Vein endothelial cell (primary cell): Measurements from ENCODE around the gene PER1. TPM values are rescaled to one million over a fixed set of nuclear protein-coding genes. Genes with fewer than 3 reads are reported as not detected.

Experiments
- total RNA-seq: library from RNA; depleted of rRNA; stranded (reverse); fragments of >200 nt; gene quantifications from 2 replicates; pipeline ENCODE4 v1.2.3, GENCODE V29; 2012

PER1 gene
- total RNA-seq, result 9.9 and 12.1 TPM in 2 replicates

DNA sequence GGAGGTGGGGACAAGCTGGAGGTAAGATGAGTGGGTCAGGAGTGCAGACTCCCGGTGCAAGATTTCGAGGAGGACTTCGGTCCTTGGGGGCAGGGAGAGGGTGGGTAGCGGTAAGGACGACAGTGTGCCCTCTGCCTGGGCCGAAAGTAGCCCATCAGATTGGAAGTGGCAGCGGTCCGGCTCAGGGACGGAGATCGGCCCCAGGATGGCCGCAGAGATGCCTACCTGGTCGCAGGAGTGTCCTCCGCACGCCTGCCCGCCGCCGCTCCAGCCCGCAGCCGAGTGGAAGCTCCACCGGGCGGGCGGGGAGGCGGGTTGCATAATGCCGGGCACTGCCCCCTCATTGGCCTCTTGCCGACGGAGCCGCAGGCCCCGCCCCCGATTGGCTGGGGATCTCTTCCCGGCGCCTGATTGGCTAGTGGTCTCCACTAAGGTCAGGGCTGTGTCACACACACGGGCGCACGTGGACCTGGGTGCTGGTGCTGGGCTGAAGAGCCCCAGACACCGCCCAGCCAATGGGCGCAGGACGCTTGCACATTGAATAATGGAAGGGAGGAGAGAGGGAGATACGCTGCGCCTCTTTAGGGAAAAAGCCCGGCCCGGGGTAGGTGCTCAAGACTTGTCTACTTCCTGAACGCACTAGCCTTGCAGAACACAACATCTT, at the start of gene PER1:
Gene PER1, minus strand, starts transcription at position 293 of the 664 bp plus-strand sequence. CDS start 1,698 bp downstream, outside the sequence.

DNA sequence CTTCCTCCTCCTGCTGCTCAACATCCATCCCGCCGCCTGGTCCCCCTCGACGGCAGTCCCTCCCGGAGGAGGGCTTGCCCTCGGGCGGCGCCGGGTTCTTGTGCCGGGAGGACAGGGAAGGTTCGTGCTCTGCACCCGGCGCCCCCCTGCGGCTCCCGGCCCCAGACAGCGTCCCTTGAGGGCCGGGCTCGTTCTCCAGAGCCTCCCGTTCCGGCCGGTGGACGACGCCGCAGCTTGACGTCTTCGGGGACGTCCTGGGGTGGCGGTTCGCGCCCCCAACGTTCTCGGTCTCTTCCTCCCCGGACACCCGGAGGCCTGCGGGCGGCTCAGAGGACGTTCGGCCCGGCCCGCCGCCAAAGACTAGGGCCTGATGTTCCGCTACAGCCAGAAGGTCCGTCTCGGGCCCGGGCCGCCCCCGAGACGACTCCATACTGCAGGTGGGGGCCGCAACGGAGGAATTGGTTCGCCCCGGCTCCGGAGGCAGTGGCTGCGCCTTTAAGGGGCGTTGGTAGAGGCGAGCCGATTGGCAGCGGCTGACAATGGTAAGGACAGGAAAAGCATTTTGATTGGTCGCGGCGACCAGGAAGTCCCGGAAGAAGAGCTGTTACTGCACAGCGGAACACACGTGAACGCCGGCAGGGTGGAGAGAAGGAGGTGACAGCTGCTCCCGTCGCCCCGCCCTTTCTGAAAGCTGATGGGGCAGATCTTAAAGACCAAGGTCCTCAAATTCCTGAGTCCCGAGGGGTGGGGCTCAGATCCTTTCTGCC, 37.7 kb upstream of the PER1 start, which contains the start of gene BORCS6:
Gene BORCS6, minus strand, starts transcription at position 470 of the 767 bp plus-strand sequence. Its CDS starts 40 bp downstream, at position 430.

DNA sequence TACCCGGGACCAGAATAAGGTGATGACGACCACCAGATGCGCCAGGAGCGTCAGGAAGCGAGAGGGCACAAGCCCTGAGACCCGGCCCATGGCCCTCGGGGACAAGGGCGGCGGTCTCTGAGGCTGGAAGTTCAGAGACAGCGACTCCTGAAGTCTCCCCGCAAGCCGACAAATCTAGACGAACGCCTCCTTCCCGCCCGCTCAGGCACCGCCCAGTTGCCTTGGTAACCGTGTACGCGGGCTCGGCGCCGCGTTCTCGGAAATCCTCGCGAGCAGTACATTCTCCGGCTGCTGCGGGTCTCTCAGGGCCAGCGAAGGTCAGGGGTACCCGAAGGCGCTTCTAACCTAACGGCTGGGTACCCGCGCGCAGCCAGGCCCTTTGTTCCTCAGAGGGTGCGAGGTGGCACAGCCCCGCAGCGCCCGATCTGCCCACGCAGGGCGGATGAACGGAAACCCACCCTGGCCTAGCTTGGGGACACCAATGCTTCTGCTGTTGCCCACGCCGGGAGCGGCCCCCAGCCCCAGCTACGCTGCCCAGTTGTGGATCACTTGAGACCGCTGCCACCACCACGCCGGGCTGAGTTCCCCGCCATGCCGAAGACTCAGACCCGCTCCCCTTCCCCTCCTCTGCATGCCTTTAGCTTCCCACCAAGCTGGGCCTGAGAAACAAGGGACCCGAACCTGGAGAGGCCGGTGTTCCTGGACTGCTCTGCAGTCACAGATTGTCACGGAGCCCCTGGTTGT, 24.2 kb upstream of the PER1 start, which contains the start of gene TMEM107:
Gene TMEM107, minus strand, starts transcription at position 184 of the 744 bp plus-strand sequence. Its CDS starts 94 bp downstream, at position 90.

DNA sequence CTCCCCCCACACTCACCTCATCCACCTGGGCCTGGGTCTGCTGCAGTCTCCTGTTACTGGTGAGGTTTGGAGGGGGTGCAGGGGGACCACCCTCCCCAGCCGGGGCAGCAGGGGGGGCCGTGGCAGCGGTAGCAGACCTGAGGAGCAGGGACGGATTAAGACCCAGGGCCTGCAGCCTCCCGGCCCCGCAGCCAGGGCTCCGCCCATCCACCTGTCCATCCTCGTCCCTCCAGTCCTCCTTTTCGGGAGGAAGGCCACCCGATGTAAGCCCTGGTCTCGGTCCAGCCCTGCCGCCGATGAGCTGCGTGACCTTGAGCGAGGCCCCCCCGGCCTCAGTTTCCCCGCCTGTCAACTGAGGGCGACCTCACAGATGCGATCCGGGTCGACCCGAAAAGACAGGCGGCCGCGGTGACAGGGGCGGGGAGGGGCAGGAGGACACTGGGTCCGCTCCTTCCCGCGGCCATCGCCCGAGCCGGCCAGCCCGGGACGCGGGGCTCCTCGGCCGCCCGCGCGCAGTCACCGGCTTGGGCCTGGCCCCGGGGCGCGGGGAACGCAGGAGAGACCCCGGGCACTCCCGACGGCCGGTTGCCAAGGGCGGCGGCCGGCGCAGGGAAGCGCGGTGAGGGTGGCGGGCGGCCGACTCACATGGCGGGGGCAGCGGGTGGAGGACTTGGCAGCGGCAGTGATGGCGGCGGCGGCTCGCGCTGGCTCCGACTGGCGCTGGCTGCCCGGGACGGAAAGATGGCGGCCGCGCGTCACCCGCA, 10.2 kb upstream of the PER1 start, which contains the start of gene VAMP2:
Gene VAMP2, minus strand, starts transcription at position 716 of the 764 bp plus-strand sequence. Its CDS starts 69 bp downstream, at position 647.

GRCh38 chr17:8123695-8124349, 28.4 kb downstream of the PER1 start, which contains the start of gene HES7:
TSS of gene HES7 (minus strand) at chr17:8124106. CDS start at chr17:8124084, 22 bp downstream.

DNA sequence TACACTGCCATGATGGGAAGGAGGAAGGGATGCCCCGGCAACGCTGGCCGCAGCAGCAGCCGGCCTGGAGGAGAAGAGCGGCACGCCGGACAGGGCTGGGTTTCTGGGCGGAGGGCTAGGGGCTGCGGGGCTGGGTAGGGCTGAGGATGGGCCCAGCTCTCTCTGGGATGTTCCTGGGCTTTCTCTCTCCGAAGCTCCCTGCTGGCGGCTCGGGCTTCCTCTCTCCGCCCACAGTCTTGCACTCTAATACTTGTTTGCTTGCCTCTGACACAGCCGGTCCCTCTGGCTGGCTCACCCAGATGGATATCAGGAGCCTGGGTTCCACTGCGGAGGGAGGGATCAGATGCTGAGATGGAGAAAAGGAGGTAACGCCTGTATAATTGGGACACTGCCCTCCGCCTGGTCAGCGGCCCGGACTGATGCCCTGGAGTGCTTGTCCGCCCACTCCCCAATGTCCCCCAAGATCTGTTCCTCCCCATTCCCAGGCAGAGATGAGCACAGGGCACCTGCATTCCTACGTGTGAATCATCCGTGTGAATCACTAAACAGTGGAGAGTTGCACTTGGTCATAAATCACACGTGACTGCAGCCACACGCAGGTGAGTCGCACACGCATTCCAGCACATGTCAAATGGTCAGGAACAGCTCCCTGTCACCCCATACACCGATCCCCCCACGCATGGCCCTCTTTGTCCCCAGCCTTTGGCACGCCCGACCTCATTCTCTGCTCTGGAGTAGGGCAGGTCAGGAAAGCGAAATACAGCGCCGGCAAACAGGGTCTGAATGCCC, 34.0 kb downstream of the PER1 start, which contains the start of gene ALOXE3:
Gene ALOXE3, minus strand, starts transcription at position 535 of the 789 bp plus-strand sequence. Its CDS starts 524 bp downstream, at position 11.

Other genes with a start within 250 kb of the PER1 start
- gene RNF227, start 236.1 kb downstream of the PER1 start, total RNA-seq, result 0.76 and 0.98 TPM in 2 replicates
- 0.98 and 1.2 TPM in 2 replicates for gene KCNAB3, start 222.5 kb downstream of the PER1 start, total RNA-seq
- gene TRAPPC1, start 220.5 kb downstream of the PER1 start, total RNA-seq, result 46.1 and 49.6 TPM in 2 replicates
- gene CNTROB, start 220.2 kb downstream of the PER1 start, total RNA-seq, result 20.3 and 21.0 TPM in 2 replicates
- not detected in 2 replicates for gene GUCY2D, start 149.8 kb downstream of the PER1 start, total RNA-seq
- not detected in 2 replicates for gene ALOX15B, start 113.3 kb downstream of the PER1 start, total RNA-seq
- gene ALOX12B, start 64.7 kb downstream of the PER1 start, total RNA-seq, result not detected in 2 replicates
- gene ALOXE3, start 33.9 kb downstream of the PER1 start, total RNA-seq, result under 0.01 TPM in 1 of 2 replicates, not detected in the other
- 0.19 and 0.33 TPM in 2 replicates for gene HES7, start 28.3 kb downstream of the PER1 start, total RNA-seq
- 5.5 and 5.6 TPM in 2 replicates for gene VAMP2, start 10.5 kb upstream of the PER1 start, total RNA-seq
- gene TMEM107, start 24.0 kb upstream of the PER1 start, total RNA-seq, result 17.7 and 19.6 TPM in 2 replicates
- gene BORCS6, start 37.8 kb upstream of the PER1 start, total RNA-seq, result 10.8 and 11.3 TPM in 2 replicates
- 17.6 and 26.1 TPM in 2 replicates for gene AURKB, start 58.2 kb upstream of the PER1 start, total RNA-seq
- 16.0 and 17.5 TPM in 2 replicates for gene CTC1, start 95.7 kb upstream of the PER1 start, total RNA-seq
- 49.6 and 50.2 TPM in 2 replicates for gene PFAS, start 96.9 kb upstream of the PER1 start, total RNA-seq
- gene RANGRF, start 136.3 kb upstream of the PER1 start, total RNA-seq, result 11.2 and 11.8 TPM in 2 replicates
- 0.67 and 0.98 TPM in 2 replicates for gene SLC25A35, start 143.0 kb upstream of the PER1 start, total RNA-seq
- 38.0 and 42.1 TPM in 2 replicates for gene ARHGEF15, start 157.8 kb upstream of the PER1 start, total RNA-seq
- not detected in 2 replicates for gene ODF4, start 187.4 kb upstream of the PER1 start, total RNA-seq
- gene RPL26, start 230.8 kb upstream of the PER1 start, total RNA-seq, result 3,164 and 3,604 TPM in 2 replicates
- gene RNF222, start 245.4 kb upstream of the PER1 start, total RNA-seq, result not detected in 2 replicates